OCI-M1 (cell line): ENCODE measurements around the gene DCLRE1B.
"Not testable (repeated sequence)": the region's sequence is repeated elsewhere in the genome, so short reads cannot be mapped to it uniquely, and the experiment has no call there.

Experiments used
- DNase-seq: peaks from one replicate; lab custom pipeline; 2025; lab: John Stamatoyannopoulos, UW

The DCLRE1B gene

DNA sequence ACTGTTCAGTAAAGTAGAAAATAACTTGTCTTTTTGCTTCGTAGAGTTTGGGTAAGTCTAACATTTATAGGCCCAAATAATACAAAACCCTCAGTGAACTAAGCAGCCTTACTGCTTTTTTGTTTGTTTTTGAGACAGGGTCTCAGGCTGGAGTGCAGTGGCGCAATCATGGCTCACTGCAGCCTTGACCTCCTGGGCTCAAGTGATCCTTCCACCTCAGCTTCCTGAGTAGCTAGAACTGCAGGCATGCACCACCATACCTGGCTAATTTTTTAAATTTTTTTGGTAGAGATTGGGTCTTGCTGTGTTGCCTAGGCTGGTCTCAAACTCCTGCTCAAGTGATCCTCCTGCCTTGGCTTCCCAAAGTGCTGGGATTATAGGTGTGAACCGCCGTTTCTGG lies 43.0 kb downstream of the DCLRE1B start:
- not testable (repeated sequence) for DNase-seq

DNA sequence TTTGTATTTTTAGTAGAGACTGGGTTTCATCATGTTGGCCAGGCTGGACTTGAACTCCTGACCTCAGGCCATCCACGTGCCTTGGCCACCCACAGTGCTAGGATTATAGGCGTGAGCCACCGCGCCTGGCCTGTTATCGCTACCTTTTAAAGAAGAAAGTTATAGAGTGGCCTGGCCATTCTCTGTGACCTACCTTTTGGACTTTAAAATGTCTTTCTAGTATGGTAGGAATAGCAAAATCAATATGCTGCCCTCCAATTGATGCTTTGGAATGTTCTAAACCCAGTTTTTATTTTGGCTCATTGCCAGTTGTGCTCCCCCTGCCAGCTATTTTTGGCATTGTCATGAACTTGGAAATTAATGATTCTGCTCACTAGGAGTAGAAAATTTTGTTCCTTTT lies 43.9 kb downstream of the DCLRE1B start:
- peak; percentile 34 for DNase-seq

DNA sequence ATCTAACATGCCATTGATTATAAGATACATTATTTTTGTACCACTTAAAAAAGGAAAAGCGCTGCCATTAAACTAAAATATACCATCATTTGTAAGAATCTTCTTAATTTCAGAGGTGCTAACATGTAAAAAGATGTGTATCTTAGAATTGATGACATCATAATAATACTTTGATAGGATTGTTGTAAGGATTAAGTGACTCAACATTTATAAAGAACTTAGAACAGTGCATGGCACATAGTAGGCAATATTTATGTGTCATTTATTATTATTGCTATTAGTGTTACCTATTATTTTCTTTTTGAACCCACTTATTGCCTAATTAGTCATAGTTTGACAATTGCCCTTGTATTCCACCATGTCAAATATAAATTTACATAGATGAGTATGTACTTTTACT lies 45.8 kb downstream of the DCLRE1B start:
- DNase-seq: no peak

DNA sequence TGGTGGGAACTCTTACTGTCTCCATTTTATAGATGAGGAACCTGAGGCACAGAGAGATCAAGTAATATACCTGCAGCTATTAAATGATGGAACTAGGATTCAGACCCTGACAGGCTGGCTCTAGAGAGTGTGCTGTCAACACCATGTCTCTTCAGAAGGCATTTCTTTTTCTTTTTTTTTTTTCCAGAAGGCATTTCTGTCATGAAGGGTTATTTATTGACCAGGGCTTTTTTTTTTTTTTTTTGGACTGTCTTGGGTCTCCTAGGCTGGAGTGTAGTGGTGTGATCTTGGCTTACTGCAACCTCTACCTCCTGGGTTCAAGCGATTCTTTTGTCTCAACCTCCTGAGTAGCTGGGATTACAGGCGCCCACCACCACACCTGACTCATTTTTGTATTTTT lies 46.6 kb downstream of the DCLRE1B start:
- DNase-seq: no peak

DNA sequence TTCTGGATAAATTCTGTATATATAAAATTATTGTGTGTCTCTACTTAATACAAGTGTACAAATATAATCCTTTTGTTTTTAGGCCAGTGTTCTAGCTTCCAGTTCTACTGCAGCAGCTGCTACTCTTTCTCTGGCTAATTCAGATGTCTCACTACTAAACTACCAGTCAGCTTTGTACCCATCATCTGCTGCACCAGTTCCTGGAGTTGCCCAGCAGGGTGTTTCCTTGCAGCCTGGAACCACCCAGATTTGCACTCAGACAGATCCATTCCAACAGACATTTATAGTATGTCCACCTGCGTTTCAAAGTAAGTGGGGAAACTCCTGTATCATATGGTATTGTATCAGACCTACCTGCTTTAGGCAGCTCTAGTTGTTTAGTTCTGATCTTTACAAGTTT lies 52.9 kb downstream of the DCLRE1B start:
- no peak for DNase-seq

DNA sequence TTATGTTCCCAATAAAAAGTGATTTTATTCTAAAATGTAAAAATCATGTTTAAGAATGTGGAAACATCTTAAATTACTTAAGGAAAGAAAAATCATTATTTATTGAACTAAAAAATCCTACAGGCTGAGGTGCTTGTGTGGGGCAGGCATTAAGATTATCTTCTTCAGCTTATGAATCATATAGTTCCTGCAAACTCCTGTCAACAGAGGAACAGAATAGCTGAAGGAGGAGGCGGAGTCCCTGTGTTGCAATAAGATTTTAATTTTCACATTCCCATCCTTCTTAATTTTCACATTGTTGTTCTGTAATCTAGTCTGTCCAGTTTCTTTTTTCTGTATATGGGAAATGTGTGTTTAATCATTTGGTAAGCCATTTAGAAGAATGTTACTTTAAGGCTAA lies 53.6 kb downstream of the DCLRE1B start:
- no peak for DNase-seq

DNA sequence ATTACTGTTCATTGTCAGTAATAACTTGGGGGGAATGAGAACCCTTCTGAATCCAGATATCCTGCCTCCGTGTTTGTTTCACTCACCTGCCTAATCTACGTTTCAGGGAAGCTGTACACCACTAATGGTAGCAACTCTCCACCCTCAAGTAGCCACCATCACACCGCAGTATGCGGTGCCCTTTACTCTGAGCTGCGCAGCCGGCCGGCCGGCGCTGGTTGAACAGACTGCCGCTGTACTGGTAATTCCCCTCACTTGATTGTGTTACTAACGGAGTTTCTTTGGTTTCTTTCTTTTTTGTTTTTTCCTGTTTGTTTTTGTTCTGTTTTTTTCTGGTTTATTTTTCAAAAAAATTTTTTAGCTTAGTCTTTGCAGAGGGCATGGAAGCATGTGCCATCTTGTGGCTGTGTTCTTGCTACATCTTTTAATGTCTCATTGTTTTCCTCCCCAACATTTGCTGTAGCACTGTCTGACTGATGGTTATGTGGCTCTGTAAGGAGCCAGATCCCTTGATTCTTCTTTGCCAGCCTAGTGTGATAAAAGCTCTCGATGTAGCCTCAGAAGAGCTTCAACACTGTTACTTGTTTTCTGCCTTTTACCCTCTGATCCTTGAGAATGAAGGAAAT lies 58.3 kb downstream of the DCLRE1B start:
- no peak for DNase-seq
